M059J (cell line): ENCODE data around the gene FZD7. TPM values are rescaled to one million over a fixed set of nuclear protein-coding genes. Genes with fewer than 3 reads are reported as not detected.

Experiments
- DNase-seq: peaks from one replicate; pipeline ENCODE4 v3.0.0-alpha.2; 2012; ENCODE audit warnings: low read depth
- total RNA-seq: library from RNA; depleted of rRNA; stranded (reverse); fragments of >200 nt; shearing (Covaris generic); gene quantifications from 2 replicates; pipeline ENCODE4 v1.2.3, GENCODE V29; 2014; rRNA removed

FZD7 gene
- total RNA-seq, 1 experiment from 2014 or later = 39.8 TPM

DNA sequence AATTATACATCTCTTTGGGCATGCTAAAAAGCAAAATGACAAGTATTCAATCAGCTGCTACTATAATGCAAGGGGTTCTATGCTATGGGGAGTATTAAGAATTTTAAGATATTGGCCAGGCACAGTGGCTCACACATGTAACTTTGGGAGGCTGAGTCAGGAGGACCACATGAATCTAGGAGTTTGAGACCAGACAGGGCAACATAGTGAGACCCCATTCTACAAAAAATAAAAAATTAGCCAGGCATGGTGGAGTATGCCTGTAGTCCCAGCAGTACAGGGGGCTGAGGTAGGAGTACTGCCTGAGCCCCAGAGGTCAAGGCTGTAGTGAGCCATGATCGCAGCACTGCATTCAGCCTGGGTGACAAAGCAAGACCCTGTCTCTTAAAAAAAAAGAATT, 33.9 kb downstream of the FZD7 start:
- no peak for DNase-seq

DNA sequence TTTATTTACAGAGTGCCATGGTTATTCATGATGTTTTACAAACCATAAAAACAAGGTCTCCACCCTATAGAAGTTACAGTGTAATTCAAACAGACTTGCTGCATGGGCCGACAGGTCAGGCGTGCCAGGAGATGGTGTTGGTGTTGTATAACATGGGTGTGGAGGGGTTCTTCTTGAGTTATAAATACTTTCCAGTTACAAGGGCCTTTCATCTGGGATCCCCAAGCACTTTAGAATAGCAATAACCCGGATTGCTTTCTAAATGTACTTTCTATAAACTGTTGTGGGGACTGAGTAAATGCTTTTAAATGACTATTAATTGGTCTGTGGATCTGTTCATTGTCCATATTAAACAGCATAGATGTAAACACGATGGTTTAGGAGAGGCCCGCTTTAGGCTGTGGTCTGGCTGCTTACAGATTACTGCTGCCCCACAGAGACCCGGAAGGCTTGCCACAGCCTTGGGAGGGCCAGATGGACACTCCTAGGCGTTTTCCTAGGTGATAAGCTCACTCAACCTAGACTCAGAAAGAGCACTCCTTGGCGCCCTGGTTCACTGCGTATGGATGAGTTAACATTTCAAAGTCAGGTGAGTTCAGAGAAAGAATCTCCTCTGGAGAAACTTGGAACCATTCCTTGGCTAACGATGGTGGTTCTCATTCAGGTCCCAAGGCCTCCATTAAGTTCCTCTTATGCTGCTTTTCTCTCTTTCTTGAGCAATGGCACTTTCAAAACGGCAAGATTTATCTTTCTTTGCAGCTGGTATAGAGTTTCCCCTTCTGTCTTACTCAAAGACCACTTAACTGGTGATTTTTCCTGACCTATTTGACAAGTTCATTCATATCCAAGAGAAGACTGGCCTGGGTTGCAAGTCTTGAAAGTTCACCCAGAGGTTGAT, 35.8 kb downstream of the FZD7 start:
- no peak for DNase-seq

DNA sequence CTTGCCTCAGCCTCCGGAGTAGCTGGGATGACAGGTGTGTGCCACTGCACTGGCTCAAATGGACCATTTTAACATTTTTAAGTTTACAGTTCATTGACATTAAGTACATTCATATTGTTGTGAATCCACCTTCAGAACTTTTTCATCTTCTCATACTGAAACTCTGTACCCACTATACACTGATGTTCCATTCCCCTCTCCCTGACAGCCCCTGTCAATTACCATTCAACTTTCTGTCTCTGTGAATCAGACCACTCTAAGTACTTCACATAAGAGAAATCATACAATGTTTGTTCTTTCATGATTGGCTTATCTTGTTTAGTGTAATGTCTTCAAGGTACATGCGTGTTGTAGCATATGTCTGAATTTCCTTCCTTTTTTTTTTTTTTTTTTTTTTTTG, 37.5 kb downstream of the FZD7 start:
- DNase-seq = no peak

DNA sequence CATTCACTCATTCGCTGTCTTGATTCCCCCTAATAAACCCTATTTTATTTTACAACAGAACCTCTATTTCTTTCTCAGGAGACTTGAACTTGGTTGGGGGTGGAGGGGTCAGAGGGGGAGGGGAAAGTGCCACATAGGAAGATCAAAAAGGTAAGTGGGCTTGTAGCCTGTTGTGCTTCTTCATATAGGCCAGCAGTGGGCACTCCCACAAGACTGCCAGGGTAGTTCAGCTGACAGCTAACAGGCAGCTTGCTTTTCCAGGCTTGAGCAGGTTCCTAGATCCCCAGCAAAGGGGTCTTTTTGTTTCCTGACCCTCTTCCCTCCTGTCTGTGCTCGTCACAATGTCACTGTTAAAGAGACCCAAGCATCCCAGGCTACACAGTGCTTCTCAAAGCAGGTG, 38.6 kb downstream of the FZD7 start:
- no peak for DNase-seq

DNA sequence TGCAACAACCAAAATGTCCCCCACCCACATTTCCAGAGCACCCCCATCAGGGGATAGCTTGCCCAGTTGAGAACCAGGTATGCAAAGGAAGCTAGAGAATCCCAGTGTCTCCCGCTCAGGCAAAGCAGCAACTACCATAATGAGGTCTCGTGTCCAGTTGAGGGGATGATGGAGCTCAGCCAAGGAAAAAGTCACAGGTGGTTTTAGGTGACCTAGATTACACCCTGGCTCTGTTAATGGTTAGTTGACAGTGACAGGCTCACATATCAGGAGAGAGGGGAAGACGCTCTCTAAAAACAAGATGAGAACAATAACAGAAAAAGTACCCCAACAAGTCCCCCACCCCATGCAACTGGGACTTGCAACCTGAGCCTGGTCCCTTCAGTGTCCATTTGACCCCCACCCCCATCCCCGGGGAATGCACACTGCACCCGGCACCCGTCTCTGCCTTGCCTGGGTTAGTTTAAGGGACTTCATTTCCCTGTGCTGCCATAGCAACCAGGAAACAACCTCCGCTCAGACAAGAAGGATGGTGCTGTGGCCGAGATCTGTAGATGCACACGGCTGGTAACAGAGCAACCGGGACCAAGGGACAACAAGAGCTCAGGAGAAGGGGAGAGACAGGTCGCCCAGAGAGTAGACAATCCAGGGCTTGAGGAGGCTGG, 39.2 kb downstream of the FZD7 start, which contains the start of gene KIAA2012:
Gene KIAA2012 (plus strand): TSS at position 519 of the 665 bp plus-strand sequence. CDS start 373 bp downstream, outside the sequence.
- DNase-seq = no peak

DNA sequence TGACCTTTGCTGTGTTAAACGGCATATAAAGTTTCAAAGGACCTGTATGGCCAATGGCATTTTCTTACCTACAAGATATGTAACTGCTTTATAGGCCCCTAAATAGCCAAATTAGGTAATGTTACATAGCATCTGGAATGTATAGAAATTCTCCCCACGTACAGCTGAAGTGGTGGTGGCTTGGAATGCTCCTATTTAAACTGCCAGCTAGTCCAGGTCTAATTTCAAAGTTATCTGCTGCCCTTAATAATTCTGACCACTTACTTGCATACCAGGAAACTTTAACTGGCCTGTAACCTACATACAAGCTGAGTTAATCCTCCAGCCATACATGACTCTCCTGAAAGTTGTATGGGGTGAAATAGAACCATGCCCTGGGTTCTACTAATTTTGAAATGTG, 40.7 kb downstream of the FZD7 start:
- no peak for DNase-seq

DNA sequence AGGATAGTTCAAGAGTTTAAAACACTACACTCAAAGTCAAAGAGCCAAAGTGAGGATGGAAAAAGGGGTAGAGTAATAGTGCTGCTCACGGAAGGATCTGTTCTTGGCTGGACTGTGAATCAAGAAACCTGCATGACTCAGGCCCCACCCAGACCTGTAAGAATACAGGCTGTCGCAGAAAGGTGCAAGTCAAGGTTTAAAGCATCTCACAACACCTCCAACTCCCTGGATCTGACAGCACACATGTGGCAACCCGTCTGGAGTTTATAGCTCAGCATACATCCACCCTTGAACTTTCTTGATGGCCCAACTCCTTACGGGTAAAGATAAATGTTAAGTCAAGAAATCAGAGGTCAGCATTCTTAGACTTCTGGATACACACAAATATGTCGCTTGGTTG, 45.7 kb downstream of the FZD7 start:
- DNase-seq = no peak

DNA sequence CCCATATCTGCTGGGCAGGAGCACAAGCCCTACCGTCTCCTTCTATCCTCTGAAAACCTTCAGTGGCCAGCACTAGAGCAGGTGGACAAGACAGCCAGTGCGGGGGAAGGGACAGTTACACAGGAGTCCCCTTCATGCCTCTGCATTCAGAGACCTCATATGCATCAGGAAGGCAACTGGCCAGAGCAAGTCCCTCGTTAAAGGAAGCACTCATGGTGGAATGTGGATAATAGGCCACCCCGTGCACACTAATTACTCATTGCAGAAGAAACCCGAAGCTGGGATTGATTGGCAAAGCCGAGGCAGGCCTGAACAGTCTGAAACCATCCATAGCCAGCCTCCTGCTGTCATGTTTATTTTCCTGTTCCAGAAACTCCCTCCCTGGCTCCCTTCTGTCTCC, 50.6 kb downstream of the FZD7 start:
- DNase-seq = peak; percentile 12

Other genes starting within 250 kb of the FZD7 start
- 7.0 and 17.6 TPM in 2 replicates for gene CDK15, start 227.3 kb upstream of the FZD7 start, total RNA-seq
- not detected in 2 replicates for gene KIAA2012, start 39.4 kb downstream of the FZD7 start, total RNA-seq
- 207 and 214 TPM in 2 replicates for gene SUMO1, start 204.7 kb downstream of the FZD7 start, total RNA-seq
- gene NOP58, start 231.9 kb downstream of the FZD7 start, total RNA-seq = 57.0 and 90.4 TPM in 2 replicates